Measurements from ENCODE around the gene ZEB1.

The ZEB1 gene

GRCh38 chr10:31395695-31396094 lies 76.7 kb downstream of the ZEB1 start:
- H3K4me3 ChIP-seq (ENCODE audit: low read depth, low read length), result no peak overlapping the region
- TF ChIP-seq POLR2A (IDR thresholded peaks at IDR 0.05; ENCODE audit: extremely low read depth, insufficient read length), result no peak
- TF ChIP-seq MYC (IDR thresholded peaks at IDR 0.05; ENCODE audit: low read depth, low read length), result no peak
- TF ChIP-seq MAX (IDR thresholded peaks at IDR 0.05; ENCODE audit: low read depth, low read length), result no peak
- TF ChIP-seq CTCF (IDR thresholded peaks at IDR 0.05; ENCODE audit: low read depth, low read length), result no peak
- no peak for DNase-seq (ENCODE audit: low read depth)

GRCh38 chr10:31396376-31396775 lies 77.4 kb downstream of the ZEB1 start:
- DNase-seq (ENCODE audit: low read depth), result no peak
- TF ChIP-seq CTCF (IDR thresholded peaks at IDR 0.05; ENCODE audit: low read depth, low read length) (no peak), MAX (IDR thresholded peaks at IDR 0.05; ENCODE audit: low read depth, low read length) (no peak), POLR2A (IDR thresholded peaks at IDR 0.05; ENCODE audit: extremely low read depth, insufficient read length) (no peak)
- no peak overlapping the region for H3K4me3 ChIP-seq (ENCODE audit: low read depth, low read length)

GRCh38 chr10:31397852-31398251 lies 78.8 kb downstream of the ZEB1 start:
- DNase-seq (ENCODE audit: low read depth), result no peak
- H3K4me3 ChIP-seq (ENCODE audit: low read depth, low read length), result no peak overlapping the region
- no peak for TF ChIP-seq MYC (IDR thresholded peaks at IDR 0.05; ENCODE audit: low read depth, low read length)
- no peak for TF ChIP-seq POLR2A (IDR thresholded peaks at IDR 0.05; ENCODE audit: extremely low read depth, insufficient read length)
- no peak for TF ChIP-seq CTCF (IDR thresholded peaks at IDR 0.05; ENCODE audit: low read depth, low read length)
- no peak for TF ChIP-seq MAX (IDR thresholded peaks at IDR 0.05; ENCODE audit: low read depth, low read length)

GRCh38 chr10:31399171-31399570 lies 80.2 kb downstream of the ZEB1 start:
- TF ChIP-seq POLR2A (IDR thresholded peaks at IDR 0.05; ENCODE audit: extremely low read depth, insufficient read length) (no peak), MAX (IDR thresholded peaks at IDR 0.05; ENCODE audit: low read depth, low read length) (no peak), MYC (IDR thresholded peaks at IDR 0.05; ENCODE audit: low read depth, low read length) (no peak), CTCF (IDR thresholded peaks at IDR 0.05; ENCODE audit: low read depth, low read length) (no peak)
- DNase-seq (ENCODE audit: low read depth), result no peak
- H3K4me3 ChIP-seq (ENCODE audit: low read depth, low read length), result no peak overlapping the region

- TF ChIP-seq CTCF (IDR thresholded peaks at IDR 0.05; ENCODE audit: low read depth, low read length) (no peak), POLR2A (IDR thresholded peaks at IDR 0.05; ENCODE audit: extremely low read depth, insufficient read length) (no peak), MYC (IDR thresholded peaks at IDR 0.05; ENCODE audit: low read depth, low read length) (no peak), MAX (IDR thresholded peaks at IDR 0.05; ENCODE audit: low read depth, low read length) (no peak)
- no peak overlapping the region for H3K4me3 ChIP-seq (ENCODE audit: low read depth, low read length)
- DNase-seq (ENCODE audit: low read depth), result no peak
Measured at GRCh38 chr10:31399631-31400030, 80.6 kb downstream of the ZEB1 start.

GRCh38 chr10:31401287-31401686 lies 82.3 kb downstream of the ZEB1 start:
- TF ChIP-seq MYC (IDR thresholded peaks at IDR 0.05; ENCODE audit: low read depth, low read length), result no peak
- TF ChIP-seq MAX (IDR thresholded peaks at IDR 0.05; ENCODE audit: low read depth, low read length), result no peak
- no peak for TF ChIP-seq CTCF (IDR thresholded peaks at IDR 0.05; ENCODE audit: low read depth, low read length)
- TF ChIP-seq POLR2A (IDR thresholded peaks at IDR 0.05; ENCODE audit: extremely low read depth, insufficient read length), result no peak
- H3K4me3 ChIP-seq (ENCODE audit: low read depth, low read length), result no peak overlapping the region
- no peak for DNase-seq (ENCODE audit: low read depth)

Measured in NB4 (cell line).